ENCODE measurements around the gene RNF212.

RNF212 gene

GRCh38 chr4:1094336-1094690 lies 19.1 kb downstream of the RNF212 start:
- no peak for TF ChIP-seq CTCF (conservative IDR thresholded peaks at IDR 0.05)
- no peak for TF ChIP-seq ZFX (IDR thresholded peaks at IDR 0.05)
- H3K27ac ChIP-seq = no peak overlapping the region

- H3K27ac ChIP-seq = no peak overlapping the region
- no peak for TF ChIP-seq CTCF (conservative IDR thresholded peaks at IDR 0.05)
- TF ChIP-seq ZFX (IDR thresholded peaks at IDR 0.05) = no peak
Measured at GRCh38 chr4:1093391-1094335, 19.7 kb downstream of the RNF212 start.

- no peak overlapping the region for H3K27ac ChIP-seq
- no peak for TF ChIP-seq ZFX (IDR thresholded peaks at IDR 0.05)
- no peak for TF ChIP-seq CTCF (conservative IDR thresholded peaks at IDR 0.05)
Measured at GRCh38 chr4:1092983-1093361, 20.4 kb downstream of the RNF212 start.

GRCh38 chr4:1092026-1092982 lies 21.1 kb downstream of the RNF212 start:
- no peak for TF ChIP-seq CTCF (conservative IDR thresholded peaks at IDR 0.05)
- no peak for TF ChIP-seq ZFX (IDR thresholded peaks at IDR 0.05)
- H3K27ac ChIP-seq = no peak overlapping the region

GRCh38 chr4:1091561-1091995 lies 21.8 kb downstream of the RNF212 start:
- H3K27ac ChIP-seq = no peak overlapping the region
- no peak for TF ChIP-seq ZFX (IDR thresholded peaks at IDR 0.05)
- no peak for TF ChIP-seq CTCF (conservative IDR thresholded peaks at IDR 0.05)

GRCh38 chr4:1090465-1091440 lies 22.6 kb downstream of the RNF212 start:
- TF ChIP-seq ZFX (IDR thresholded peaks at IDR 0.05) = no peak
- TF ChIP-seq CTCF (conservative IDR thresholded peaks at IDR 0.05) = no peak
- H3K27ac ChIP-seq = no peak overlapping the region
